H1 (cell line): Measurements from ENCODE around the gene ZNRF3. TPM values are rescaled to one million over a fixed set of nuclear protein-coding genes. Genes with fewer than 3 reads are reported as not detected.

Source experiments
- CBX5 ChIP-seq: fragments of 300-800, 300-1000 bp; sonication (generic); IDR thresholded peaks from 2 replicates; pipeline ENCODE4 v1.7.1; 2016; ENCODE audit warnings: antibody characterized with exemption, low read length, low read depth
- polyA plus RNA-seq, 7 experiments: library from polyadenylated mRNA; depleted of rRNA in 3 of 7; stranded (reverse) in 5 of 7; unstranded in 2 of 7; fragments of >200 nt in 5 of 7; fragments of 200-250 nt in 2 of 7; gene quantifications; 1 replicate in 5 of 7; 2 replicates in 1 of 7; 4 replicates in 1 of 7; pipeline versions ENCODE4 v1.2.1 to v1.2.3, GENCODE V29; 2011 to 2013; ENCODE audit warnings: missing spikeins in 2 of 7, mixed read lengths in 2 of 7
- total RNA-seq: library from RNA; stranded (reverse); fragmentation: NEBNext Ultra II Directional; extraction: Animal tissue kit (Norgen Biotek cat#: 25700); gene quantifications from 2 replicates; pipeline ENCODE4 v1.2.1, GENCODE V29; 2021
- TF ChIP-seq, protein P1 (sequence below), 3 experiments: IDR thresholded peaks; 1 replicate in 2 of 3; 2 replicates in 1 of 3; pipeline versions ENCODE4 v1.5.1 to v1.6.1; 2011; ENCODE audit warnings: low read length in 3 of 3, mild to moderate bottlenecking in 3 of 3, inconsistent platforms in 2 of 3, low read depth in 1 of 3, moderate library complexity in 1 of 3; ENCODE audit not compliant: insufficient read depth in 1 of 3; ENCODE audit errors: control extremely low read depth in 1 of 3
- TF ChIP-seq, protein P2 (sequence below): IDR thresholded peaks from 2 replicates; pipeline ENCODE4 v1.6.1; 2012; ENCODE audit warnings: inconsistent platforms

The ZNRF3 gene
- total and polyA plus RNA-seq, 2 of the 8 experiments (the other 6 are each of a cell fraction or from before 2014, with no cell fraction given), result 14.1 to 21.7 TPM

DNA sequence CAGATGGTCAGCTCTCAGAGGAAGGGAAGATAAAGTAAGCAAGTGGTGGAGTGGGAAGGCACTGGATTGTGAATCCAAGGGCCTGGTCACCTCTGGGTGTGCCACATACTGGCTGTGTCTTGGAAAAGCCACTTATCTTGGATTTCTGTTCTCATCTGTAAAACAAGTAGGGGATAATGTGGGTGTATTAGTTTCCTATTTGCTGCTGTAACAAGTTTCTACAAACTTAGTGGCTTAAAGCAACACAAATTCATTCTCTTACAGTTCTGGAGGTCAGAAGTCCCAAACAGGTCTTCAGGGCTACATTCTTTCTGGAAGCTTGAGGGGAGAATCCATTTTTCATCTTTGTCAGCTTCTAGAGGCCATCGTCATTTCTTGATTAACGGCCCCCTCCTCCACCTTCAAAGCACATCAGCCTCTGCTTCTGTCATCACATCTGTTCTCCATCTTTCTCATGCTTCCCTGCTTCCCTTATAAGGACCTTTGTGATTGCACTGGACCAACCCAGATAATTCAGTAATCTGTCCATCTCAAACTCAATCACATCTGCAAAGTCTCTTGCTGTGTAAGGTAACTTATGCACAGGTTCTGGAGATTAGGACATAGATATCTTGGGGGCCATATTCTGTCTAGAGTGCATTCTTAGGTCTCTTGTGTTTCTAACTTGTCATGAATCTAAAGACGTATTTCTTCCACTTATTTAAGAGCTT is 102.4 kb downstream of the ZNRF3 start (continued):
- TF ChIP-seq, protein P1, sequence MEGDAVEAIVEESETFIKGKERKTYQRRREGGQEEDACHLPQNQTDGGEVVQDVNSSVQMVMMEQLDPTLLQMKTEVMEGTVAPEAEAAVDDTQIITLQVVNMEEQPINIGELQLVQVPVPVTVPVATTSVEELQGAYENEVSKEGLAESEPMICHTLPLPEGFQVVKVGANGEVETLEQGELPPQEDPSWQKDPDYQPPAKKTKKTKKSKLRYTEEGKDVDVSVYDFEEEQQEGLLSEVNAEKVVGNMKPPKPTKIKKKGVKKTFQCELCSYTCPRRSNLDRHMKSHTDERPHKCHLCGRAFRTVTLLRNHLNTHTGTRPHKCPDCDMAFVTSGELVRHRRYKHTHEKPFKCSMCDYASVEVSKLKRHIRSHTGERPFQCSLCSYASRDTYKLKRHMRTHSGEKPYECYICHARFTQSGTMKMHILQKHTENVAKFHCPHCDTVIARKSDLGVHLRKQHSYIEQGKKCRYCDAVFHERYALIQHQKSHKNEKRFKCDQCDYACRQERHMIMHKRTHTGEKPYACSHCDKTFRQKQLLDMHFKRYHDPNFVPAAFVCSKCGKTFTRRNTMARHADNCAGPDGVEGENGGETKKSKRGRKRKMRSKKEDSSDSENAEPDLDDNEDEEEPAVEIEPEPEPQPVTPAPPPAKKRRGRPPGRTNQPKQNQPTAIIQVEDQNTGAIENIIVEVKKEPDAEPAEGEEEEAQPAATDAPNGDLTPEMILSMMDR (IDR thresholded peaks at IDR 0.05; ENCODE audit: control extremely low read depth in 1 of 3, insufficient read depth in 1 of 3, low read depth in 1 of 3, low read length in 3 of 3), result no peak
- TF ChIP-seq, protein P2, sequence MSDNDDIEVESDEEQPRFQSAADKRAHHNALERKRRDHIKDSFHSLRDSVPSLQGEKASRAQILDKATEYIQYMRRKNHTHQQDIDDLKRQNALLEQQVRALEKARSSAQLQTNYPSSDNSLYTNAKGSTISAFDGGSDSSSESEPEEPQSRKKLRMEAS, result no peak
- no peak for TF ChIP-seq CBX5
